Activated CD8-positive, alpha-beta T cell treated with anti-CD3 and anti-CD28 coated beads, Interleukin-2, amount 10 ng/mL, durations not matched to agents 7 days and 5 days (primary cell): ENCODE measurements around the gene NUMB. TPM values are rescaled to one million over a fixed set of nuclear protein-coding genes. Genes with fewer than 3 reads are reported as not detected.
"Not testable (repeated sequence)": the region's sequence is repeated elsewhere in the genome, so short reads cannot be mapped to it uniquely, and the experiment has no call there.

Experiments used
- ATAC-seq: fragments of 150-1000 bp; cut with Tn5 transposase; one replicate; pipeline ENCODE4 v1.10.0; 2021; ENCODE audit warnings: moderate library complexity
- CTCF ChIA-PET: fragments of 350-600 bp; sonication (Branson Sonifier 250); formaldehyde crosslinking; loops from one replicate; lab custom pipeline; 2021; ENCODE audit warnings: antibody characterized with exemption; lab: Charles Lee
- POLR2A ChIA-PET: fragments of 350-600 bp; sonication (Branson Sonifier 250); formaldehyde crosslinking; loops from one replicate; lab custom pipeline; 2021; ENCODE audit warnings: antibody characterized with exemption; lab: Charles Lee
- DNase-seq: peaks from one replicate; pipeline ENCODE4 v3.0.0-alpha.2; 2020
- H3K27ac Mint-ChIP-seq: one replicate; pipeline ENCODE4 v1.8.0; 2021; ENCODE audit warnings: mild to moderate bottlenecking, mixed read lengths
- H3K27me3 Mint-ChIP-seq: one replicate; pipeline ENCODE4 v1.8.0; 2021; ENCODE audit warnings: low read depth, mixed read lengths
- H3K36me3 Mint-ChIP-seq: one replicate; pipeline ENCODE4 v1.8.0; 2021; ENCODE audit warnings: low read depth, mixed read lengths
- H3K4me1 Mint-ChIP-seq: one replicate; pipeline ENCODE4 v1.8.0; 2021; ENCODE audit warnings: low read depth, mixed read lengths
- H3K4me3 Mint-ChIP-seq: one replicate; pipeline ENCODE4 v1.8.0; 2021; ENCODE audit warnings: mild to moderate bottlenecking, mixed read lengths
- H3K9me3 Mint-ChIP-seq: one replicate; pipeline ENCODE4 v1.8.0; 2022; ENCODE audit warnings: mixed read lengths; ENCODE audit not compliant: insufficient read depth
- total RNA-seq, 2 experiments: library from RNA; stranded (reverse); gene quantifications; one replicate each; pipeline ENCODE4 v1.2.3, GENCODE V29; 2021

The NUMB gene
- total RNA-seq, 2 experiments from 2014 or later, result 37.7 to 40.2 TPM

GRCh38 chr14:73443758-73444157 is 14.6 kb downstream of the NUMB start:
- CTCF ChIA-PET, result no interaction called here
- DNase-seq, result no peak
- POLR2A ChIA-PET, result interaction anchor here (0.6 kb wide), 1 partner anchor 8 kb away, joined by 3 read pairs; no protein-coding TSS in a partner anchor
- no peaks in the 10 kb centered on the region for H3K36me3 Mint-ChIP-seq
- no peak overlapping the region for H3K4me3 Mint-ChIP-seq
- no peaks in the 10 kb centered on the region for H3K9me3 Mint-ChIP-seq
- H3K27me3 Mint-ChIP-seq, result no peaks in the 10 kb centered on the region
- no peaks in the 10 kb centered on the region for H3K4me1 Mint-ChIP-seq
- no peak overlapping the region for H3K27ac Mint-ChIP-seq
- no peak for ATAC-seq

- ChIA-PET CTCF (interaction anchor here (2.7 kb wide), 1 partner anchor 146 kb away, joined by 9 read pairs; no protein-coding TSS in a partner anchor), POLR2A (interaction anchor here (1.0 to 2.0 kb wide), 2 partner anchors 16 to 36 kb away, joined by 5 read pairs; no protein-coding TSS in a partner anchor)
- no peak overlapping the region for H3K4me3 Mint-ChIP-seq
- H3K27ac Mint-ChIP-seq, result no peak overlapping the region
- H3K9me3 Mint-ChIP-seq, result no peaks in the 10 kb centered on the region
- no peaks in the 10 kb centered on the region for H3K4me1 Mint-ChIP-seq
- DNase-seq (no peak), ATAC-seq (no peak)
- no peaks in the 10 kb centered on the region for H3K27me3 Mint-ChIP-seq
- H3K36me3 Mint-ChIP-seq, result no peaks in the 10 kb centered on the region
Observed at GRCh38 chr14:73441286-73441685, 17.1 kb downstream of the NUMB start.

GRCh38 chr14:73438993-73439392 is 19.4 kb downstream of the NUMB start:
- CTCF ChIA-PET, result no interaction called here
- POLR2A ChIA-PET, result interaction anchor here (0.6 kb wide), 1 partner anchor 16 kb away, joined by 4 read pairs; no protein-coding TSS in a partner anchor
- Mint-ChIP-seq H3K4me3 (no peak overlapping the region), H3K9me3 (no peaks in the 10 kb centered on the region), H3K4me1 (no peaks in the 10 kb centered on the region), H3K27ac (no peak overlapping the region), H3K36me3 (no peaks in the 10 kb centered on the region), H3K27me3 (no peaks in the 10 kb centered on the region)
- DNase-seq, result no peak
- ATAC-seq, result no peak

GRCh38 chr14:73437206-73437605 is 21.1 kb downstream of the NUMB start:
- Mint-ChIP-seq H3K4me1 (no peaks in the 10 kb centered on the region), H3K27ac (no peak overlapping the region), H3K27me3 (no peaks in the 10 kb centered on the region), H3K4me3 (no peak overlapping the region), H3K36me3 (peaks cover 2% of the 10 kb centered on the region), H3K9me3 (no peaks in the 10 kb centered on the region)
- no peak for DNase-seq
- ATAC-seq, result no peak
- ChIA-PET CTCF (interaction anchor here (1.2 kb wide), 1 partner anchor 13 kb away, joined by 3 read pairs; no protein-coding TSS in a partner anchor), POLR2A (interaction anchor here (0.6 kb wide), 1 partner anchor 215 kb away, joined by 3 read pairs; no protein-coding TSS in a partner anchor)

- no peak for ATAC-seq
Observed at GRCh38 chr14:73432124-73432523, 26.2 kb downstream of the NUMB start.

GRCh38 chr14:73428353-73428824 is 30.0 kb downstream of the NUMB start:
- Mint-ChIP-seq H3K4me3 (no peak overlapping the region), H3K27me3 (no peaks in the 10 kb centered on the region), H3K27ac (no peak overlapping the region), H3K36me3 (peaks cover 2% of the 10 kb centered on the region), H3K9me3 (no peaks in the 10 kb centered on the region), H3K4me1 (peaks cover 7% of the 10 kb centered on the region)
- POLR2A ChIA-PET, result no interaction called here
- ATAC-seq (no peak), DNase-seq (no peak)
- CTCF ChIA-PET, result no interaction called here

More at GRCh38 chr14:73432124-73432523, 26.2 kb downstream of the NUMB start:
- H3K36me3 Mint-ChIP-seq, result peaks cover 2% of the 10 kb centered on the region
- no peaks in the 10 kb centered on the region for H3K4me1 Mint-ChIP-seq
- no peak overlapping the region for H3K27ac Mint-ChIP-seq
- H3K4me3 Mint-ChIP-seq, result no peak overlapping the region
- no peaks in the 10 kb centered on the region for H3K27me3 Mint-ChIP-seq
- ChIA-PET POLR2A (no interaction called here), CTCF (no interaction called here)
- no peak for DNase-seq
- H3K9me3 Mint-ChIP-seq, result no peaks in the 10 kb centered on the region

- no peak for ATAC-seq
- Mint-ChIP-seq H3K4me1 (peaks cover 7% of the 10 kb centered on the region), H3K27me3 (no peaks in the 10 kb centered on the region), H3K9me3 (no peaks in the 10 kb centered on the region), H3K4me3 (no peak overlapping the region), H3K27ac (no peak overlapping the region), H3K36me3 (peaks cover 2% of the 10 kb centered on the region)
- DNase-seq, result no peak
- POLR2A ChIA-PET, result no interaction called here
- CTCF ChIA-PET, result no interaction called here
Observed at GRCh38 chr14:73427516-73428264, 30.7 kb downstream of the NUMB start.

- peaks cover 4% of the 10 kb centered on the region for H3K36me3 Mint-ChIP-seq
- H3K9me3 Mint-ChIP-seq, result no peaks in the 10 kb centered on the region
- H3K4me1 Mint-ChIP-seq, result peaks cover 14% of the 10 kb centered on the region
- ChIA-PET CTCF (no interaction called here), POLR2A (no interaction called here)
- DNase-seq (no peak), ATAC-seq (no peak)
- H3K27me3 Mint-ChIP-seq, result no peaks in the 10 kb centered on the region
- H3K4me3 Mint-ChIP-seq, result no peak overlapping the region
- H3K27ac Mint-ChIP-seq, result no peak overlapping the region
Observed at GRCh38 chr14:73426877-73427276, 31.5 kb downstream of the NUMB start.

- Mint-ChIP-seq H3K4me1 (peaks cover 14% of the 10 kb centered on the region), H3K36me3 (peaks cover 9% of the 10 kb centered on the region), H3K27ac (no peak overlapping the region), H3K27me3 (no peaks in the 10 kb centered on the region), H3K9me3 (no peaks in the 10 kb centered on the region), H3K4me3 (no peak overlapping the region)
- ChIA-PET POLR2A (no interaction called here), CTCF (no interaction called here)
- ATAC-seq (no peak), DNase-seq (no peak)
Observed at GRCh38 chr14:73424453-73424852, 33.9 kb downstream of the NUMB start.

- H3K4me1 Mint-ChIP-seq, result peaks cover 14% of the 10 kb centered on the region
- H3K36me3 Mint-ChIP-seq, ATAC-seq, H3K4me3 Mint-ChIP-seq, H3K9me3 Mint-ChIP-seq, H3K27ac Mint-ChIP-seq, CTCF ChIA-PET, DNase-seq, H3K27me3 Mint-ChIP-seq: not testable (repeated sequence)
- POLR2A ChIA-PET, result interaction anchor here (0.7 to 0.8 kb wide), 2 partner anchors 12 to 16 kb away, joined by 3 to 4 read pairs; no protein-coding TSS in a partner anchor
Observed at GRCh38 chr14:73423092-73423491, 35.3 kb downstream of the NUMB start.

GRCh38 chr14:73422515-73422914 is 35.8 kb downstream of the NUMB start:
- H3K9me3 Mint-ChIP-seq, result no peaks in the 10 kb centered on the region
- DNase-seq (no peak), ATAC-seq (no peak)
- peaks cover 9% of the 10 kb centered on the region for H3K36me3 Mint-ChIP-seq
- no peaks in the 10 kb centered on the region for H3K27me3 Mint-ChIP-seq
- ChIA-PET CTCF (no interaction called here), POLR2A (interaction anchor here (0.7 kb wide), 1 partner anchor 12 kb away, joined by 3 read pairs; no protein-coding TSS in a partner anchor)
- H3K4me1 Mint-ChIP-seq, result peaks cover 14% of the 10 kb centered on the region
- no peak overlapping the region for H3K27ac Mint-ChIP-seq
- no peak overlapping the region for H3K4me3 Mint-ChIP-seq

- peaks cover 7% of the 10 kb centered on the region for H3K4me1 Mint-ChIP-seq
- H3K27ac Mint-ChIP-seq, result no peak overlapping the region
- no peaks in the 10 kb centered on the region for H3K9me3 Mint-ChIP-seq
- ChIA-PET POLR2A (no interaction called here), CTCF (no interaction called here)
- DNase-seq (no peak), ATAC-seq (no peak)
- peaks cover 10% of the 10 kb centered on the region for H3K36me3 Mint-ChIP-seq
- H3K4me3 Mint-ChIP-seq, result no peak overlapping the region
- no peaks in the 10 kb centered on the region for H3K27me3 Mint-ChIP-seq
Observed at GRCh38 chr14:73418227-73418626, 40.1 kb downstream of the NUMB start.
